HG03039 (cell line): Measurements from ENCODE around the gene IQCE.
A peak's percentile ranks its signal among the peaks of the same experiment; 100 is the strongest.
"Not testable (repeated sequence)": the region's sequence is repeated elsewhere in the genome, so short reads cannot be mapped to it uniquely, and the experiment has no call there.

Experiments used
- ATAC-seq: cut with Tn5 transposase; IDR thresholded peaks from one replicate; pipeline ENCODE4 v1.9.1; 2021; ENCODE audit warnings: mild to moderate bottlenecking, moderate library complexity; ENCODE audit not compliant: unreplicated experiment

The IQCE gene

GRCh38 chr7:2553108-2553507 is 5.7 kb upstream of the IQCE start:
- no peak for ATAC-seq

GRCh38 chr7:2553831-2554581 is 4.8 kb upstream of the IQCE start:
- no peak for ATAC-seq

GRCh38 chr7:2554661-2555111 is 4.1 kb upstream of the IQCE start:
- no peak for ATAC-seq

- ATAC-seq, result peak; percentile 66
These were observed 3.4 kb upstream of the IQCE start, which contains the start of gene BRAT1 for GRCh38 chr7:2555121-2556052. BRAT1 (minus strand) TSS chr7:2555524; CDS start chr7:2554431, 1,093 bp downstream.

- ATAC-seq, result peak; percentile 21
These were observed 638 bp downstream of the IQCE start for GRCh38 chr7:2559283-2559950.

- ATAC-seq, result not testable (repeated sequence)
These were observed 5.2 kb downstream of the IQCE start for GRCh38 chr7:2563955-2564354.

GRCh38 chr7:2564970-2565540 is 6.3 kb downstream of the IQCE start:
- ATAC-seq, result no peak

GRCh38 chr7:2566348-2566889 is 7.6 kb downstream of the IQCE start:
- ATAC-seq, result peak; percentile 17

- peak; percentile 67 for ATAC-seq
These were observed 8.3 kb downstream of the IQCE start for GRCh38 chr7:2566890-2567678.

- ATAC-seq, result no peak
These were observed 9.0 kb downstream of the IQCE start for GRCh38 chr7:2567679-2568278.

- no peak for ATAC-seq
These were observed 9.9 kb downstream of the IQCE start for GRCh38 chr7:2568521-2569223.

- no peak for ATAC-seq
These were observed 10.6 kb downstream of the IQCE start for GRCh38 chr7:2569421-2569820.

GRCh38 chr7:2570021-2570420 is 11.2 kb downstream of the IQCE start:
- no peak for ATAC-seq

- ATAC-seq, result no peak
These were observed 12.6 kb downstream of the IQCE start for GRCh38 chr7:2571409-2571808.

GRCh38 chr7:2572101-2572842 is 13.5 kb downstream of the IQCE start:
- no peak for ATAC-seq

GRCh38 chr7:2573761-2574160 is 15.0 kb downstream of the IQCE start:
- ATAC-seq, result no peak

- no peak for ATAC-seq
These were observed 16.4 kb downstream of the IQCE start for GRCh38 chr7:2575046-2575732.
